GM19455 (cell line): Measurements from ENCODE around the gene ZNF740.
"Not testable (repeated sequence)": the region's sequence is repeated elsewhere in the genome, so short reads cannot be mapped to it uniquely, and the experiment has no call there.

Experiments
- ATAC-seq: cut with Tn5 transposase; IDR thresholded peaks from one replicate; pipeline ENCODE4 v1.9.1; 2021; ENCODE audit not compliant: unreplicated experiment

ZNF740 gene

DNA sequence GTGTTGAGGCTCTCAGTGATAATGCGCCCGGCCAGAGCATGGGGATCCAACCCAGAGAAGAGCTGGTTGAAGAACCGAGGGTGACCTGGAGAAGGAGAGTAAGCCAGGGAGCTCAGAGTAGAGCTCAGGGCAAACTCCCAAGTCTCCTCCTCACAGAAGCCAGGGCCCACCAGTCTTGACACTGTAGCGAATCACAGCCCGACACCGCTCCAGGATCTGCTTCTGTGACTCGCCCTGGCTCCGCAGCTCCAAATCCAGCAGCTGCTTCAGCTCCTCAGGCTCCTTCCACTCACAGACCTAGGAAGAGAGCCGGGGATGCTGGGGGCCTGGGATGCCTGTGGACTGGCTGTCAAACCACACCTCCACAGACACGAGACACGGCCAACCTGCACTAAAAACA, 8.2 kb upstream of the ZNF740 start:
- no peak for ATAC-seq

- ATAC-seq: no peak
Observed at GRCh38 chr12:53173085-53173715, 7.3 kb upstream of the ZNF740 start.

DNA sequence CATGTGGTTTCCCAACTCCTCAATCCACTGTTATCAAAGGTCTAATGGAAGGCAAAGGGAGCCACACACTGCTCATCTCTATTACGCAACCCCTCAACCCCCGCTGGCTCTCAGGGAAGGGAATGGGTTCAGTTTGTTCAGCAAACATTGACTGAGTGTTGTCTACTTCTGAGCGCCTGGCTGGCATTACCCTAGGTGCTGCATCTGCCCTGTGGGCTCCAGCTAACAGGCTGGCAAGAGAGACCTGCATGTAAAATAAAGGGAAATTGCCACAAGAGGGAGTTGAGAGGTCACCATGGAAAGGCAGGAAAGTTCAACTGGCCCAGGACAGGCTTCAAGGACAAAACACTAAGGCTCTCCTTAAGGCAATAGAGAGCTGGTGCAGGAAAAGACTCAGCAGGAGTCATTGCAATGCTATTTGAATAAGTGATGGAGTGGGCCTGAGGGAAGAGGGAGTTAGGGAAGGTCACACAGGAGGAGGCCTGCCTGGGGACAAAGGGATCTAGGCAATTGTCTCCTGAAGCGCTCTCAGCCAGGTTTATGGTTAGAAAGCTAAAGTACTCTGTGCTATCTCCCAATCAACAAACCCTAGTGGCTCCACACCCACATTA, 5.5 kb upstream of the ZNF740 start:
- ATAC-seq: no peak

- no peak for ATAC-seq
Observed at GRCh38 chr12:53176750-53177149, 3.8 kb upstream of the ZNF740 start.

- not testable (repeated sequence) for ATAC-seq
Observed at GRCh38 chr12:53177447-53177846, 3.1 kb upstream of the ZNF740 start.

- ATAC-seq: not testable (repeated sequence)
Observed at GRCh38 chr12:53178803-53179202, 1.7 kb upstream of the ZNF740 start.

DNA sequence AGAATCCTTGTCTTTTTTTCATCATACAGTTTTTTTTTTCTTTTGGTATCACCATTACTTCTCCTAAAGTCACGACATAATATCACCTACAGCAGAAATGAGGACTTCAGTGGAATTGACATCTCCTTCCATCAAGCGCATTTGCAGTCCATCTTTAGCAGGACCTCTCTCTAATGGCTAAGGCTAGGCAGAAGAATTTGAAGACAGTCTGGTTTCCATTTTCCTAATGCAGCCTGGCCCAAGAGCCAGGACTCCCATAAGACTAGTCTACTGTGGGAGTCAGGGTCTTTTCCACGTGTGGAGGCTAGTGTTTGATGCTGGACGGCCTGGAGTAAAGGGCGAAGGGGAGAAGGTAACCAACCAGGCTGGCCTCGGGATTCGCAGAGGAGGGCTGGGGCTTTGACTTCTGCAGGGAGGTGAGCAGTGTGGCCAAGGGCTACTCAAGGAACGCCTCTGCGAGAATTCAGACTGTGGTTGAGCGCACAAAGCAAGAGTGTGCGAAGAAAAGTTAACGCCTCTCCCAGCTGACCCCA, 769 bp upstream of the ZNF740 start:
- peak; percentile 5 for ATAC-seq

DNA sequence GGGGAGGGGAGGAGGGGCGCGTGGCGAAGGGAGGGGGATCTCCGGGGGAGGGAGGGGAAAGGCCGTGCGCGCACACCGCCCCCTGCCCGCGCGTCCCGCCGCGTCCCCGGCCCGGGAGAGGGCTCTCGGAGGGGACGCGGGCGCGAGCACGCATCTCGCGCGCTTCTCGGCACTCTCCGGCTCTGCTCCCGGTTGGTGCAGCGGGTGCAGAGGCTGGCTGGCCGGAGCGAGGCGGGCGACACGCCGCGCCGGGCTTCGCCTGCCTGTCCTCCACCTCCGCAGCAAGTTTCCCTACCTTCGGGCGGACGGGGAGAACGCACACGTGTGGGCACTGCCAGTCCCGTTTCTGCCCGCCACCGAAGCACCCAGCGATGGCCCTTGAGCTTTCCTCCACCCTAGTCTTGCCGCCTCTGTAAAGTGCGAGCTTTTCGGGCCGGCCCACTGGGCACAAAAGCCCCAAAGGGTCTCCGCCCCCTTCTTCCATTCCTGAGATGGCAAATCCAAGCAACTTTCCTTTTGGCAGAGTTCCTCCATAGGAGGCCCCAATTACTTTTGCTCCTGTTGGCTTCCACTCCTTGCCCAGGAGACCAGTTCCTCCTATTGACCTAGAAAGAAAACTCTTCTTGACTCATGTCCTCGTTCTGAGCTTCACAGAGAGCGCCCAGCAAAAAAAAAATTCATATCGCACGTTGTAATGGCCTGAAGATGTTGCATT, 566 bp downstream of the ZNF740 start:
- ATAC-seq: peak; percentile 53

- ATAC-seq: no peak
Observed at GRCh38 chr12:53181935-53182334, 1.4 kb downstream of the ZNF740 start.

DNA sequence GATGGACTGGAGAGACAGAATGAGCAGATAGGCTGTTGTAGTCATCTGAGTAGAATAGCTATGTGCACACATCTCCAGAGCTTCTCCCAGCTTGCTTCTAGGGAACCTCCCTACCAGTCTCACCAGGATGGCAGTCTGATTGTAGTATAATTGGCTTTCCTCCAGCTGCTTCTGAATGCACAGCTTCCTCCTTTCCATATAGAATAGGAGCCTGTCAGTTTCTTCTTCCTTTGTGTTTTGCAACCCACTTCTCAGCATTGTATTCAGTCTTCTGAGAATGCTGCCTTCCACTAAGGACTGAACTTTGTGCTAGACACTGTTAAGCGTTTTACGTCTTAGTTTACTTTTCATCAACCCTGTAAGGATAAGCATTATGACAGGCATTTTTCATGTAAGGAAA, 2.4 kb downstream of the ZNF740 start:
- no peak for ATAC-seq

- ATAC-seq: no peak
Observed at GRCh38 chr12:53184828-53185227, 4.3 kb downstream of the ZNF740 start.

GRCh38 chr12:53185582-53186153, 5.1 kb downstream of the ZNF740 start:
- ATAC-seq: no peak

DNA sequence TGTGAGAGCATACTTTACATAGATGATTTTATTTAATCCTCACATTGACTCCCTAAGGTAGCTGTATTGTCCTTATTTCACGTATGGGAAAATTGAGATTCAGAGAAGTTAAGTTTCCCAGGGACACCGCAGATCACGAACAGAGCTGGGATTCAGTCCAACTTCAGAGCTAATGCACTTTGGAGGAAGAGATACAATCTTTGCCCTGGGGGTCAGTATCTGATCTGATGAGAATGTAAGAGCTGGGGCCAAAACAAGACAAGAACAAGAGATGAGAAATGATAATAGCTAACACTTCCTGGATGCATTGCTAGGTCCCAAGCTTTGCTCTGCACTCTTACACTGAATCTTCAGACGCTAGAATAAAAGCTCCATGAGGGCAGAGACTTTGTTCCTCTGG, 6.2 kb downstream of the ZNF740 start:
- ATAC-seq: no peak

- no peak for ATAC-seq
Observed at GRCh38 chr12:53187145-53187899, 6.8 kb downstream of the ZNF740 start.

GRCh38 chr12:53190108-53190729, 9.7 kb downstream of the ZNF740 start:
- ATAC-seq: no peak

DNA sequence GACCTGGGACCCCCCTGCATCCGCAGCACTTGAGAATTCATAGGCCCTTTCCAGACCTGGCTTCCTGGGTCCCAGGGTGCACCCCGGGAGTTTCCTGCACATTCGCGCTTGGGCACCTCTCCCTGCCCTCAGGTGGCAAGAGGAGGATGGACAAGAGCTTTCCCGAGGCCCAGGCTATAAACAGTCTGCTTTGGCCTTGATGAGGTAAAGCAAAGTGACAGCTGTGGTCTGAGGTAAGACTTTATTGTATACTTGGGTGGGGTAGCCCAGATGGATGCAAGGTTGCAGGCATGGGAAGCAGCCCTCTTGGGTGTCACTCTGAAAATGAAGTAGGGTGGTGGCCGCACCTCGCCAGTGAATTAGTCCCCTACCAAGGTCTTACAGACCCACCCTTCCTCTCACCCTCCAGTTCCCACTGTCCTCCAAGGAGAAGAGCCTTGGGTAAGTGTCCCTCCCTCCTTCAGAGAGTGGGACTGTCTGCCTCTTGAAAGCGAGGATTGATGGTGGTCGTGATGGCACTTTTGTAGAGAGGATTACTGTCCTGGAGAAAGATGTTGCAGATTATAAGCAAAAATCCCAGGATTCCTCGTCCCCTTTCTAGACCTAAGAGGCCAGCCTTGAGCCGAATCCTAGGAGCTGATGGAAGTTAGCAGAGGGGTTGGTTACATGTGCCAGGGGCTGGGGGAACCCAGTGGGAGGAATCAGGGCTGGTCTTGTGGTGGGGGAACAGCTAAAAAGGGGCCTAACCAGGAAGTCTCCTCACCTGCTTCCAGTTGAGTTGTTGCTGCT, 10.8 kb downstream of the ZNF740 start:
- ATAC-seq: no peak

DNA sequence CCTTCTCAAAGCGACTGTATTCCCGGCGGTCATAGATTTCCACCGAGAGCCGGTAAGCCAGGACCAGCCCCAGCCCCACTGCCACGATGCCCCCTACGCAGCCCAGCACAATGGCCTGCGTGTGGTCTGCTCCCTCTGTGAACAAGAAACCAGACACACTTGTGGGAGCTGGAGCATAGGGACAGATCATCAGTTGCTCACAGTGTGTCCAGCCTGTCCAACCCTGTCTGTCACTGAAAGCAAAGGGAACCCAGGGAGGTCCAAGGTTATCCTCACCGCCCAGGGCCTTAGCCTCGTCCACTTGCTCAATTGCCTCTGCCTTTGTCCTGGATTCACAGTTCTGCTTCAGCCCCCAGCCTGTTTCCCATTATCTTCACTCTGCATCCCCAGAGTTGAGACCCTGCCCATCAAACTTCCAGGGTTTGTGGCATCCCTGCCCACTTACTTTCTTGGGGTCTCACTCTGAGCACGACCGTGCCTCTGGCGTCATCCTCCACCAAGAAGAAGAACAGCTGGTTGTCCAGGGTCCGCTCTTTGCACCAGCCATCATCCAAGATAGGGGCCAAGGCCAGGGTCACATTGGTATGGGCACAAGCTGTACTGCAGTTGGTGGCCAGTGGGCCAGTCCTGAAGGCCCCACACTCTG, 11.5 kb downstream of the ZNF740 start:
- no peak for ATAC-seq

DNA sequence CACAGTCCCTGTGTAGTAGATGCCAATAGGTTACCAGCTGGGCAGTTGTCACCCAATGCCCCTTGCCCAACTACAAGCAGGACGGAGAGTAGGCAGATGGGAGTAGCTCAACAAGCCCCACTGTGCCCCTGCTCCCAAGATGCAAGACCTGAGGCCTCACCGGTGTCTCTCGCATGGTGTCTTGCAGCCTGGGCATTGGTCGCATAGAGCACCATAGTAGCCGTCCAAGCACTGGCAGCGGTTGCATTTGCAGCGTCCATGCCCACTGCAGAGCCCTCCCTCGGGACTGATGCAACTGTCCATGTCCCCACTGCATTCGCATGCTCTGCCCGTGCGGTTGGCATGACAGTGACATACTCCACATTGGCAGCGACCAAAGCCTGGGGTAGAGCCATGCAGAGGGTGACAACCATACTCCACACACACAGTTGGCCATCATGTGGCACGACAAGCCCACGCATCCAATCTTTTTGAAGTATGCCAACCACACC, 12.1 kb downstream of the ZNF740 start:
- ATAC-seq: no peak

DNA sequence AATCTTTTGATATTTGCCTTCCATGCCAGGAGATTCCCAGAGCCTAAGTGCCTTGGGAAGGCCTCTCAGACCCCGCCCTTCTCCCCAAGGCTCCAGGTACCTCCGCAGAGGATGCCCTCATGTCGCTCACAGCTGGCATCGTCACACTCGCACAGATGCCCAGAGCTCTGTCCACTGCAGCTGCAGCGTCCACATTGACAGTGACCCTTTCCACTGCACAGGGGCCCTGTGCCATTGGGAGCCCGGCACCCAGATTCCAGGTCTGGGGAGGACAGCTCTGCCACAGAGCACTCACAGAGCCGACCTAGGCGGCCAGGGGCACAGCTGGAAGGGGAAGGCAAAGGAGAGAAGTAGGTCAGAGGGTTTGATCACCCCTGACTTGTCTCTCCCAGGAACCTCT, 12.5 kb downstream of the ZNF740 start:
- ATAC-seq: no peak
